Measurements from ENCODE around the gene EFNB2.

DNA sequence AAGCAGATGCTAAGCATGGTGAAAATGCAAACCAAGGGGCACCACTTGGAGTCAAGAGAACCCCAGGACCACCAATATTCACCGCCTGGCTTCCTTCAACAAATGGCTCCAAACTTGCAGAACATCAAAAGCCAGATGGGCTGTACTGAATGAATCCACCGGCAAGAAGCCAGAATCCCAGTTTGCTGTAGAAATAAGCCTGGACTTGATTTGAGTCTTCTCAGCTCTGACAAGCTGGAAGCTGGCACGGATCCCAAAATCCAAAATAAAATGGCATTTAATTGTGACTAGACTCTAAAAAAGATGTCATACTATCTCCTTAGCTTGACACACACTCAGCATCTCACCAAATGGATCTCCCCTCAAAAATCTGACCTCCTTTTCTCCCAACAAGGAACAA is 11.9 kb downstream of the EFNB2 start:
- TF ChIP-seq, protein P1, sequence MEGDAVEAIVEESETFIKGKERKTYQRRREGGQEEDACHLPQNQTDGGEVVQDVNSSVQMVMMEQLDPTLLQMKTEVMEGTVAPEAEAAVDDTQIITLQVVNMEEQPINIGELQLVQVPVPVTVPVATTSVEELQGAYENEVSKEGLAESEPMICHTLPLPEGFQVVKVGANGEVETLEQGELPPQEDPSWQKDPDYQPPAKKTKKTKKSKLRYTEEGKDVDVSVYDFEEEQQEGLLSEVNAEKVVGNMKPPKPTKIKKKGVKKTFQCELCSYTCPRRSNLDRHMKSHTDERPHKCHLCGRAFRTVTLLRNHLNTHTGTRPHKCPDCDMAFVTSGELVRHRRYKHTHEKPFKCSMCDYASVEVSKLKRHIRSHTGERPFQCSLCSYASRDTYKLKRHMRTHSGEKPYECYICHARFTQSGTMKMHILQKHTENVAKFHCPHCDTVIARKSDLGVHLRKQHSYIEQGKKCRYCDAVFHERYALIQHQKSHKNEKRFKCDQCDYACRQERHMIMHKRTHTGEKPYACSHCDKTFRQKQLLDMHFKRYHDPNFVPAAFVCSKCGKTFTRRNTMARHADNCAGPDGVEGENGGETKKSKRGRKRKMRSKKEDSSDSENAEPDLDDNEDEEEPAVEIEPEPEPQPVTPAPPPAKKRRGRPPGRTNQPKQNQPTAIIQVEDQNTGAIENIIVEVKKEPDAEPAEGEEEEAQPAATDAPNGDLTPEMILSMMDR (IDR thresholded peaks at IDR 0.05) = no peak
- TF ChIP-seq POLR2A (IDR thresholded peaks at IDR 0.05) = no peak
- no peak for TF ChIP-seq EP300 (IDR thresholded peaks at IDR 0.05)

All from ovary (tissue), 3 donors.